IMR-90 (cell line): Measurements from ENCODE around the gene FOXO6. TPM values are rescaled to one million over a fixed set of nuclear protein-coding genes. Genes with fewer than 3 reads are reported as not detected.

Source experiments
- ATAC-seq: fragments of 200-7000 bp; cut with Tn5 transposase; 2 replicates; pipeline ENCODE4 v1.9.1; 2020; ENCODE audit warnings: low read depth, mild to moderate bottlenecking, moderate library complexity
- BruUV-seq: library from RNA; stranded (reverse); fragments of 400-500 nt; replicated peaks from 2 replicates; lab custom pipeline; 2021; lab: Mats Ljungman, UMichigan
- CTCF ChIA-PET: fragments of 300-600 bp; formaldehyde crosslinking; extraction: SDS; loops from one replicate; lab custom pipeline; 2021; ENCODE audit warnings: antibody characterized with exemption; lab: Yijun Ruan, JAX
- POLR2A ChIA-PET: fragments of 300-600 bp; sonication (Branson Sonifier 250); formaldehyde crosslinking; loops from one replicate; lab custom pipeline; 2022; ENCODE audit warnings: antibody characterized with exemption; ENCODE audit not compliant: unreplicated experiment; lab: Charles Lee
- DNase-seq: peaks from one replicate; pipeline ENCODE4 v3.0.0; 2013
- H2AFZ ChIP-seq: replicated peaks from 2 replicates; pipeline ENCODE3; 2013; ENCODE audit warnings: low read length, mild to moderate bottlenecking; ENCODE audit not compliant: poor library complexity
- H2AK5ac ChIP-seq: 2 replicates; pipeline ENCODE4 v1.6.1; 2013; ENCODE audit warnings: low read depth, low read length, inconsistent platforms
- H2AK9ac ChIP-seq: replicated peaks from 2 replicates; pipeline ENCODE3; 2013; ENCODE audit warnings: mild to moderate bottlenecking, low read depth, low read length, moderate library complexity; ENCODE audit not compliant: poor library complexity
- H2BK120ac ChIP-seq: 2 replicates; pipeline ENCODE4 v1.6.1; 2013; ENCODE audit warnings: low read depth, low read length, inconsistent platforms
- H2BK15ac ChIP-seq: 3 replicates; pipeline ENCODE4 v1.6.1; 2013; ENCODE audit warnings: low read depth, low read length, inconsistent platforms
- H2BK20ac ChIP-seq: 2 replicates; pipeline ENCODE4 v1.6.1; 2013; ENCODE audit warnings: low read depth, mild to moderate bottlenecking, inconsistent platforms, low read length, moderate library complexity
- H2BK5ac ChIP-seq: 2 replicates; pipeline ENCODE4 v1.6.1; 2013; ENCODE audit warnings: mild to moderate bottlenecking, low read depth, low read length, inconsistent platforms; ENCODE audit not compliant: poor library complexity, severe bottlenecking
- H3K14ac ChIP-seq: replicated peaks from 2 replicates; pipeline ENCODE4 v1.6.1; 2013; ENCODE audit warnings: low read depth, low read length, inconsistent platforms
- H3K18ac ChIP-seq: 2 replicates; pipeline ENCODE4 v1.6.1; 2013; ENCODE audit warnings: low read depth, low read length, control low read depth
- H3K23ac ChIP-seq: 2 replicates; pipeline ENCODE4 v1.6.1; 2013; ENCODE audit warnings: low read depth, low read length, inconsistent platforms
- H3K27ac ChIP-seq: 2 replicates; pipeline ENCODE4 v1.5.1; 2013; ENCODE audit warnings: mild to moderate bottlenecking, control low read depth, low read length; ENCODE audit not compliant: insufficient read depth
- H3K27me3 ChIP-seq: 2 replicates; pipeline ENCODE4 v1.6.1; 2013; ENCODE audit warnings: low read length; ENCODE audit not compliant: control insufficient read depth, insufficient read depth
- H3K36me3 ChIP-seq: 2 replicates; pipeline ENCODE4 v1.6.1; 2013; ENCODE audit warnings: low read length, mixed read lengths; ENCODE audit not compliant: control insufficient read depth, insufficient read depth
- H3K4ac ChIP-seq: 2 replicates; pipeline ENCODE4 v1.6.1; 2013; ENCODE audit warnings: low read depth, low read length, inconsistent platforms
- H3K4me1 ChIP-seq: 2 replicates; pipeline ENCODE4 v1.6.1; 2013; ENCODE audit warnings: low read length, mixed read lengths; ENCODE audit not compliant: control insufficient read depth, insufficient read depth
- H3K4me2 ChIP-seq: 2 replicates; pipeline ENCODE4 v1.6.1; 2013; ENCODE audit warnings: low read depth, mild to moderate bottlenecking, control low read depth, low read length, moderate library complexity
- H3K4me3 ChIP-seq: 2 replicates; pipeline ENCODE4 v1.5.1; 2013; ENCODE audit warnings: low read depth, mild to moderate bottlenecking, control low read depth, low read length, moderate library complexity; ENCODE audit not compliant: insufficient read depth
- H3K56ac ChIP-seq: 2 replicates; pipeline ENCODE4 v1.6.1; 2013; ENCODE audit warnings: low read length, inconsistent platforms; ENCODE audit not compliant: insufficient read depth; ENCODE audit errors: extremely low read depth
- H3K79me1 ChIP-seq, 2 experiments: 2 replicates each; pipeline ENCODE4 v1.6.1; 2013; ENCODE audit warnings: low read length in 2 of 2, inconsistent platforms in 1 of 2, low read depth in 1 of 2
- H3K9ac ChIP-seq: 2 replicates; pipeline ENCODE4 v1.6.1; 2013; ENCODE audit warnings: low read depth, low read length, control low read depth
- H3K9me1 ChIP-seq: 2 replicates; pipeline ENCODE4 v1.6.1; 2013; ENCODE audit warnings: low read length, inconsistent platforms; ENCODE audit not compliant: insufficient read depth
- H3K9me3 ChIP-seq: 2 replicates; pipeline ENCODE4 v1.6.1; 2013; ENCODE audit warnings: low read length; ENCODE audit not compliant: control insufficient read depth, insufficient read depth
- H4K20me1 ChIP-seq: 2 replicates; pipeline ENCODE4 v1.6.1; 2013; ENCODE audit warnings: low read length, inconsistent platforms; ENCODE audit not compliant: insufficient read depth
- H4K5ac ChIP-seq: 2 replicates; pipeline ENCODE4 v1.6.1; 2013; ENCODE audit warnings: mild to moderate bottlenecking, low read depth, low read length, control low read depth
- H4K8ac ChIP-seq, 2 experiments: 2 replicates each; pipeline ENCODE4 v1.6.1; 2013; ENCODE audit warnings: low read depth in 2 of 2, low read length in 2 of 2, control low read depth in 1 of 2, inconsistent platforms in 1 of 2
- H4K91ac ChIP-seq: 2 replicates; pipeline ENCODE4 v1.6.1; 2013; ENCODE audit warnings: low read depth, low read length, inconsistent platforms; ENCODE audit not compliant: insufficient read depth
- BHLHE40 ChIP-seq: fragments of 150-350 bp; IDR thresholded peaks from 2 replicates; pipeline ENCODE4 v1.6.1; 2016; ENCODE audit warnings: mild to moderate bottlenecking, low read depth, low read length
- CEBPB ChIP-seq: IDR thresholded peaks from 2 replicates; pipeline ENCODE4 v1.6.1; 2012; ENCODE audit warnings: low read depth, low read length, improper control_type of control experiment
- CHD1 ChIP-seq: IDR thresholded peaks from 2 replicates; pipeline ENCODE4 v1.6.1; 2012; ENCODE audit warnings: low read depth, low read length, improper control_type of control experiment
- FOS ChIP-seq: fragments of 150-350 bp; IDR thresholded peaks from 2 replicates; pipeline ENCODE4 v1.6.1; 2016; ENCODE audit warnings: low read depth, low read length
- MAFK ChIP-seq: IDR thresholded peaks from 2 replicates; pipeline ENCODE4 v1.6.1; 2012; ENCODE audit warnings: low read depth, low read length, improper control_type of control experiment
- MAZ ChIP-seq: IDR thresholded peaks from 2 replicates; pipeline ENCODE4 v1.6.1; 2012; ENCODE audit warnings: low read depth, mild to moderate bottlenecking, low read length, improper control_type of control experiment, moderate library complexity, borderline replicate concordance
- MXI1 ChIP-seq: IDR thresholded peaks from 2 replicates; pipeline ENCODE4 v1.6.1; 2012; ENCODE audit warnings: low read depth, mild to moderate bottlenecking, low read length, moderate library complexity, borderline replicate concordance
- NFE2L2 ChIP-seq: fragments of 150-350 bp; IDR thresholded peaks from 2 replicates; pipeline ENCODE4 v1.6.1; 2016; ENCODE audit warnings: low read depth, mild to moderate bottlenecking, low read length
- POLR2A ChIP-seq: IDR thresholded peaks from 2 replicates; pipeline ENCODE4 v1.6.1; 2012; ENCODE audit warnings: mild to moderate bottlenecking, low read depth, low read length
- RAD21 ChIP-seq: IDR thresholded peaks from 2 replicates; pipeline ENCODE4 v1.6.1; 2012; ENCODE audit warnings: low read length, improper control_type of control experiment
- RCOR1 ChIP-seq: IDR thresholded peaks from 2 replicates; pipeline ENCODE4 v1.6.1; 2012; ENCODE audit warnings: mild to moderate bottlenecking, low read length, improper control_type of control experiment; ENCODE audit not compliant: insufficient replicate concordance
- RFX5 ChIP-seq: IDR thresholded peaks from 2 replicates; pipeline ENCODE4 v1.8.0; 2012; ENCODE audit warnings: low read depth, mild to moderate bottlenecking, low read length, moderate library complexity
- SMC3 ChIP-seq: fragments of 150-350 bp; IDR thresholded peaks from 2 replicates; pipeline ENCODE4 v1.6.1; 2016; ENCODE audit warnings: low read depth, mild to moderate bottlenecking, antibody characterized with exemption, low read length, moderate library complexity
- WGBS, 2 experiments: methylation state at CpG; one replicate each; pipeline versions ENCODE4 v1.1.5 to v1.1.7; 2013; ENCODE audit warnings: missing lambda C conversion rate in 2 of 2; ENCODE audit not compliant: insufficient read length in 1 of 2; ENCODE audit errors: extremely low coverage in 2 of 2; 5-methylcytosine and 5-hydroxymethylcytosine counted together
- dilution Hi-C: fragments of 300-500 bp; cut with HindIII; formaldehyde crosslinking; loops from one replicate; pipeline ENCODE4 v1.14.3; 2018; ENCODE audit warnings: low sequenced_read_pairs; ENCODE audit not compliant: unreplicated experiment
- in situ Hi-C: fragments of 300-500 bp; cut with MboI; formaldehyde crosslinking; loops from 3 replicates; pipeline ENCODE4 v1.14.3; 2019; ENCODE audit warnings: low sequenced_read_pairs, inconsistent platforms, mixed read lengths
- intact Hi-C: fragments of 100-400 bp; cut with micrococcal nuclease; formaldehyde crosslinking; loops from 2 replicates; pipeline ENCODE4 v1.10.0; 2022
- polyA plus RNA-seq, 3 experiments: library from polyadenylated mRNA; depleted of rRNA; stranded (reverse); fragments of >200 nt; gene quantifications; 2 replicates each; pipeline ENCODE4 v1.2.3, GENCODE V29; 2012; ENCODE audit warnings: low replicate concordance in 1 of 3
- total RNA-seq: library from RNA; depleted of rRNA; stranded (reverse); fragments of >200 nt; gene quantifications from 2 replicates; pipeline ENCODE4 v1.2.3, GENCODE V29; 2012
- TF ChIP-seq, protein P1 (sequence below): fragments of 150-350 bp; IDR thresholded peaks from 2 replicates; pipeline ENCODE4 v1.6.1; 2016; ENCODE audit warnings: low read depth, mild to moderate bottlenecking, low read length, moderate library complexity, borderline replicate concordance
- TF ChIP-seq, protein P2 (sequence below): fragments of 150-350 bp; IDR thresholded peaks from 2 replicates; pipeline ENCODE4 v1.6.1; 2017; ENCODE audit warnings: mild to moderate bottlenecking, antibody characterized with exemption, low read length, low read depth
- TF ChIP-seq, protein P3 (sequence below): conservative IDR thresholded peaks from 2 replicates; pipeline ENCODE4 v1.5.1; 2012; ENCODE audit warnings: mild to moderate bottlenecking, low read depth, low read length, improper control_type of control experiment

Gene FOXO6
- total and polyA plus RNA-seq, 2 of the 4 experiments (the other 2 are of a cell fraction) = not detected

DNA sequence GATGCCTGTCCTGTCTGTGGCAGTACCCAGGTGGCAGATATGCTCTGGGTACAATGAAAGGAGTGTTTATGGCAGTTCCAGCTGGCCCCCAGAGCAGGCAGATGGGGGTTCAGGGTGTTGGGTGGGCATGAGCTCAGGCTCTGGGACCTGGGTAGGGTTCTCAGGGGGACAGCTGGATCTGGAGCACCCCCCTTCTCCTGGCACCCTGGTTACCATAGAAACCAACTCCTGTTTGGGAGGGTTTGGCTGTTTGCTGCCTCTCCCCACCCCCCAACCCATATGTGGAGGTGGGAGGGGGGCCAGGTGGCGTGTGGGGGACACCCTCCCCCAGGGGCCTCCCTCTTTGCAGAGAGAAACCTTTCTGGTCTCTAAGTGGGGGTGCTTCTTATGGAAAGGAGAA, 7.1 kb downstream of the FOXO6 start:
- no peak for ATAC-seq
- peaks cover 71% of the 10 kb centered on the region for H3K27me3 ChIP-seq
- no peak overlapping the region for H3K18ac ChIP-seq

More for the DNA sequence above, 7.1 kb downstream of the FOXO6 start:
- Histone ChIP-seq H2BK15ac (no peak overlapping the region), H2AK9ac (no peak overlapping the region), H3K14ac (no peak overlapping the region), H3K27ac (no peak overlapping the region), H3K79me1 (no peaks in the 10 kb centered on the region), H3K9ac (no peak overlapping the region), H3K9me3 (no peaks in the 10 kb centered on the region), H3K4me3 (no peak overlapping the region), H2AK5ac (no peak overlapping the region), H3K36me3 (no peaks in the 10 kb centered on the region), H4K91ac (no peak overlapping the region), H2BK120ac (no peak overlapping the region), H2BK20ac (no peak overlapping the region), H3K4ac (no peak overlapping the region), H2BK5ac (no peak overlapping the region), H4K20me1 (no peaks in the 10 kb centered on the region), H3K9me1 (no peaks in the 10 kb centered on the region), H4K5ac (no peak overlapping the region), H3K4me2 (no peak overlapping the region), H3K23ac (no peak overlapping the region), H2AFZ (no peak overlapping the region), H4K8ac (no peak overlapping the region), H3K4me1 (no peaks in the 10 kb centered on the region; the same call in 1 of the 2 replicates), H3K56ac (no peak overlapping the region)
- no CpG with 5 or more reads among the region's 1 CpG for WGBS, 2 experiments
- CTCF ChIA-PET = no interaction called here
- in situ Hi-C loops (no loop called here), intact Hi-C loops (no loop called here), dilution Hi-C loops (no loop called here)
- no TSS peak for BruUV-seq
- POLR2A ChIA-PET = no interaction called here
- DNase-seq = no peak
- TF ChIP-seq, protein P1, sequence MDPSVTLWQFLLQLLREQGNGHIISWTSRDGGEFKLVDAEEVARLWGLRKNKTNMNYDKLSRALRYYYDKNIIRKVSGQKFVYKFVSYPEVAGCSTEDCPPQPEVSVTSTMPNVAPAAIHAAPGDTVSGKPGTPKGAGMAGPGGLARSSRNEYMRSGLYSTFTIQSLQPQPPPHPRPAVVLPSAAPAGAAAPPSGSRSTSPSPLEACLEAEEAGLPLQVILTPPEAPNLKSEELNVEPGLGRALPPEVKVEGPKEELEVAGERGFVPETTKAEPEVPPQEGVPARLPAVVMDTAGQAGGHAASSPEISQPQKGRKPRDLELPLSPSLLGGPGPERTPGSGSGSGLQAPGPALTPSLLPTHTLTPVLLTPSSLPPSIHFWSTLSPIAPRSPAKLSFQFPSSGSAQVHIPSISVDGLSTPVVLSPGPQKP = no peak
- TF ChIP-seq FOS (no peak), RAD21 (no peak), RFX5 (no peak), CHD1 (no peak), MAZ (no peak), MAFK (no peak), CEBPB (no peak), RCOR1 (no peak), SMC3 (no peak), NFE2L2 (no peak), POLR2A (no peak), BHLHE40 (no peak), MXI1 (no peak)
- TF ChIP-seq, protein P2, sequence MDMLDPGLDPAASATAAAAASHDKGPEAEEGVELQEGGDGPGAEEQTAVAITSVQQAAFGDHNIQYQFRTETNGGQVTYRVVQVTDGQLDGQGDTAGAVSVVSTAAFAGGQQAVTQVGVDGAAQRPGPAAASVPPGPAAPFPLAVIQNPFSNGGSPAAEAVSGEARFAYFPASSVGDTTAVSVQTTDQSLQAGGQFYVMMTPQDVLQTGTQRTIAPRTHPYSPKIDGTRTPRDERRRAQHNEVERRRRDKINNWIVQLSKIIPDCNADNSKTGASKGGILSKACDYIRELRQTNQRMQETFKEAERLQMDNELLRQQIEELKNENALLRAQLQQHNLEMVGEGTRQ = no peak
- TF ChIP-seq, protein P3, sequence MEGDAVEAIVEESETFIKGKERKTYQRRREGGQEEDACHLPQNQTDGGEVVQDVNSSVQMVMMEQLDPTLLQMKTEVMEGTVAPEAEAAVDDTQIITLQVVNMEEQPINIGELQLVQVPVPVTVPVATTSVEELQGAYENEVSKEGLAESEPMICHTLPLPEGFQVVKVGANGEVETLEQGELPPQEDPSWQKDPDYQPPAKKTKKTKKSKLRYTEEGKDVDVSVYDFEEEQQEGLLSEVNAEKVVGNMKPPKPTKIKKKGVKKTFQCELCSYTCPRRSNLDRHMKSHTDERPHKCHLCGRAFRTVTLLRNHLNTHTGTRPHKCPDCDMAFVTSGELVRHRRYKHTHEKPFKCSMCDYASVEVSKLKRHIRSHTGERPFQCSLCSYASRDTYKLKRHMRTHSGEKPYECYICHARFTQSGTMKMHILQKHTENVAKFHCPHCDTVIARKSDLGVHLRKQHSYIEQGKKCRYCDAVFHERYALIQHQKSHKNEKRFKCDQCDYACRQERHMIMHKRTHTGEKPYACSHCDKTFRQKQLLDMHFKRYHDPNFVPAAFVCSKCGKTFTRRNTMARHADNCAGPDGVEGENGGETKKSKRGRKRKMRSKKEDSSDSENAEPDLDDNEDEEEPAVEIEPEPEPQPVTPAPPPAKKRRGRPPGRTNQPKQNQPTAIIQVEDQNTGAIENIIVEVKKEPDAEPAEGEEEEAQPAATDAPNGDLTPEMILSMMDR = no peak
